NT2/D1 (cell line): ENCODE data around the gene NCMAP.

Experiments
- DNase-seq: peaks from one replicate; pipeline ENCODE4 v3.0.0-alpha.2; 2011; ENCODE audit warnings: low read depth, low spot score
- H3K27me3 ChIP-seq: 2 replicates; pipeline ENCODE4 v1.6.0; 2011; ENCODE audit warnings: mild to moderate bottlenecking; ENCODE audit not compliant: insufficient read length, insufficient read depth
- H3K36me3 ChIP-seq: 2 replicates; pipeline ENCODE4 v1.6.1; 2011; ENCODE audit warnings: mild to moderate bottlenecking, low read length, mixed read lengths; ENCODE audit not compliant: insufficient read depth, insufficient read length
- H3K4me1 ChIP-seq: 2 replicates; pipeline ENCODE4 v1.5.1; 2011; ENCODE audit not compliant: insufficient read depth, insufficient read length
- H3K4me3 ChIP-seq: 2 replicates; pipeline ENCODE4 v1.5.1; 2011; ENCODE audit warnings: low read depth; ENCODE audit not compliant: insufficient read length
- H3K9ac ChIP-seq: 2 replicates; pipeline ENCODE4 v1.6.0; 2011; ENCODE audit warnings: low read depth; ENCODE audit not compliant: insufficient read length
- H3K9me3 ChIP-seq: 2 replicates; pipeline ENCODE4 v1.5.1; 2011; ENCODE audit warnings: mild to moderate bottlenecking, low read length; ENCODE audit not compliant: insufficient read depth
- SUZ12 ChIP-seq: IDR thresholded peaks from 2 replicates; pipeline ENCODE4 v1.6.1; 2011; ENCODE audit not compliant: insufficient read length, insufficient read depth; ENCODE audit errors: extremely low read depth
- YY1 ChIP-seq: IDR thresholded peaks from 2 replicates; pipeline ENCODE4 v1.6.1; 2011; ENCODE audit not compliant: insufficient read length, insufficient read depth
- ZNF274 ChIP-seq: IDR thresholded peaks from 2 replicates; pipeline ENCODE4 v1.6.1; 2011; ENCODE audit warnings: mild to moderate bottlenecking, low read depth, low read length

The NCMAP gene

GRCh38 chr1:24553931-24554330 lies 2.0 kb upstream of the NCMAP start:
- Histone ChIP-seq H3K4me3 (no peak overlapping the region), H3K36me3 (no peaks in the 10 kb centered on the region), H3K9me3 (no peaks in the 10 kb centered on the region), H3K27me3 (peaks cover 35% of the 10 kb centered on the region), H3K9ac (no peak overlapping the region), H3K4me1 (peaks cover 3% of the 10 kb centered on the region)
- TF ChIP-seq SUZ12 (no peak), YY1 (no peak), ZNF274 (no peak)
- DNase-seq = no peak

GRCh38 chr1:24554714-24555113 lies 1.2 kb upstream of the NCMAP start:
- H3K9me3 ChIP-seq = no peaks in the 10 kb centered on the region
- no peaks in the 10 kb centered on the region for H3K36me3 ChIP-seq
- H3K9ac ChIP-seq = no peak overlapping the region
- no peak for TF ChIP-seq YY1
- no peak for TF ChIP-seq SUZ12
- no peak for TF ChIP-seq ZNF274
- DNase-seq = no peak
- H3K27me3 ChIP-seq = peaks cover 35% of the 10 kb centered on the region
- H3K4me1 ChIP-seq = peaks cover 6% of the 10 kb centered on the region
- no peak overlapping the region for H3K4me3 ChIP-seq

GRCh38 chr1:24556414-24556795 lies 518 bp downstream of the NCMAP start:
- TF ChIP-seq SUZ12 (no peak), ZNF274 (no peak), YY1 (no peak)
- Histone ChIP-seq H3K36me3 (no peaks in the 10 kb centered on the region), H3K27me3 (peaks cover 35% of the 10 kb centered on the region), H3K9me3 (no peaks in the 10 kb centered on the region), H3K4me1 (peaks cover 6% of the 10 kb centered on the region), H3K9ac (peak overlapping the region; percentile 57), H3K4me3 (peak overlapping the region; percentile 36)
- DNase-seq = no peak

- TF ChIP-seq ZNF274 (no peak), YY1 (no peak), SUZ12 (no peak)
- no peak overlapping the region for H3K9ac ChIP-seq
- H3K27me3 ChIP-seq = peaks cover 35% of the 10 kb centered on the region
- peaks cover 3% of the 10 kb centered on the region for H3K4me1 ChIP-seq
- no peaks in the 10 kb centered on the region for H3K36me3 ChIP-seq
- DNase-seq = no peak
- H3K9me3 ChIP-seq = no peaks in the 10 kb centered on the region
- no peak overlapping the region for H3K4me3 ChIP-seq
Observed at GRCh38 chr1:24557220-24557619, 1.3 kb downstream of the NCMAP start.

GRCh38 chr1:24557711-24558131 lies 1.8 kb downstream of the NCMAP start:
- Histone ChIP-seq H3K4me3 (no peak overlapping the region), H3K27me3 (peaks cover 35% of the 10 kb centered on the region), H3K9ac (no peak overlapping the region), H3K36me3 (no peaks in the 10 kb centered on the region), H3K9me3 (no peaks in the 10 kb centered on the region), H3K4me1 (peaks cover 3% of the 10 kb centered on the region)
- no peak for TF ChIP-seq SUZ12
- TF ChIP-seq ZNF274 = no peak
- TF ChIP-seq YY1 = no peak
- DNase-seq = no peak

- Histone ChIP-seq H3K27me3 (peaks cover 35% of the 10 kb centered on the region), H3K9ac (no peak overlapping the region), H3K9me3 (no peaks in the 10 kb centered on the region), H3K36me3 (no peaks in the 10 kb centered on the region), H3K4me1 (peaks cover 3% of the 10 kb centered on the region), H3K4me3 (no peak overlapping the region)
- no peak for DNase-seq
- TF ChIP-seq ZNF274 (no peak), YY1 (no peak)
Observed at GRCh38 chr1:24558455-24558854, 2.6 kb downstream of the NCMAP start.

GRCh38 chr1:24558902-24559791 lies 3.3 kb downstream of the NCMAP start:
- Histone ChIP-seq H3K27me3 (peaks cover 35% of the 10 kb centered on the region), H3K4me3 (no peak overlapping the region), H3K9ac (no peak overlapping the region), H3K4me1 (peaks cover 3% of the 10 kb centered on the region), H3K36me3 (no peaks in the 10 kb centered on the region), H3K9me3 (no peaks in the 10 kb centered on the region)
- no peak for TF ChIP-seq ZNF274
- TF ChIP-seq YY1 = no peak
- no peak for TF ChIP-seq SUZ12
- peak; percentile 43 for DNase-seq
